Mesothelial cell of epicardium (in vitro differentiated cells): Measurements from ENCODE around the gene PARD3. TPM values are rescaled to one million over a fixed set of nuclear protein-coding genes. Genes with fewer than 3 reads are reported as not detected.

ENCODE experiments used
- DNase-seq, 2 experiments: peaks; one replicate each; pipeline ENCODE4 v3.0.0; 2021; ENCODE audit warnings: low spot score in 2 of 2; ENCODE audit not compliant: unreplicated experiment in 2 of 2
- H3K27ac Mint-ChIP-seq: 2 replicates; pipeline ENCODE4 v1.8.0; 2021; ENCODE audit warnings: mixed read lengths
- H3K27me3 Mint-ChIP-seq: 2 replicates; pipeline ENCODE4 v1.8.0; 2021; ENCODE audit warnings: low read depth, mixed read lengths
- H3K36me3 Mint-ChIP-seq: 2 replicates; pipeline ENCODE4 v1.8.0; 2021; ENCODE audit warnings: mixed read lengths
- H3K4me1 Mint-ChIP-seq: 2 replicates; pipeline ENCODE4 v1.8.0; 2021; ENCODE audit warnings: mixed read lengths
- H3K4me3 Mint-ChIP-seq: 2 replicates; pipeline ENCODE4 v1.8.0; 2021; ENCODE audit warnings: mild to moderate bottlenecking, moderate library complexity, mixed read lengths
- H3K9me3 Mint-ChIP-seq: 2 replicates; pipeline ENCODE4 v1.8.0; 2021; ENCODE audit warnings: mixed read lengths
- total RNA-seq: library from RNA; stranded (reverse); gene quantifications from 3 replicates; pipeline ENCODE4 v1.2.1, GENCODE V29; 2021
- TF ChIP-seq, protein P1 (sequence below): fragments of 200-600 bp; sonication (generic); IDR thresholded peaks from one replicate; pipeline ENCODE4 v1.5.0; 2021; ENCODE audit warnings: antibody characterized with exemption; ENCODE audit not compliant: unreplicated experiment

Gene PARD3
- total RNA-seq, 1 donor from 2014 or later = 73.2 TPM

DNA sequence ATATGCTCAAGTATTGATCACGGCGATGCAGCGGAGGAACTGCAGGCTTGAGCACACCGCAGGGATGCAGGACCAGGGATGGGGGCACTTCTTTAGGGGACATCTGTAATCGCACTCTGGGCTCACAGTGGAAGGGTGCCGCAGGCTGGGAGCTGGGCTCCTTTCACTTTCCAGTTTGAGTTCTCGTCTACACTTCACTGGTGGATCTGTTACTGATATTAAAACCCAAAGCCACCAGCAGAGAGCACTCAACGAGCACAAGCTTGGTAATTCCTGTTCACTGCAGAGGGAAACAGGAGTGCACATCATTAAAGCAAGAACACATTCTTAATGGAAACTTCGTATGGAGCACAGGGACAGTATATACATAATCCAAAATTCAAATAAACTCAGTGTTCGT is 91.3 kb downstream of the PARD3 start:
- H3K4me3 Mint-ChIP-seq = no peak overlapping the region

DNA sequence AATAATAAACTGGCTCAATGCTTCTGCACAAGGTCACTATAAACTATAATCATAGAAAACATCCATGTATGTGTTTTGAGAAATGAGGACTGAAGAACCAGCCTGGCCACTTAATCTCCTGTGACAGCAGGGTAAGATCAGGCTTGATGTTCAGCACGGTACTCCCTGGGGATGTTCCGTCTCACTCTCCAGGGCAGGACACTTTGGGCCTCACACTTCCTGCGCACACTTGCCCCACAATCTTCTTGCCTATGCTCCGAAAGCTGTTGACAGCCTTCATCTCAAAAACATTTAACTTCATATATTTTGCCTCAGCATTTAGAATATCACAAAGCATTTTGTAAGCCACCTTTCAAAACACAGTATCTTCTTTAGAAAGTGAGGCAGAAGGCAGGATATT is 92.7 kb downstream of the PARD3 start:
- Mint-ChIP-seq H3K27me3 (no peaks in the 10 kb centered on the region), H3K4me3 (no peak overlapping the region), H3K9me3 (no peaks in the 10 kb centered on the region), H3K36me3 (peaks cover 1% of the 10 kb centered on the region), H3K27ac (peak overlapping the region; percentile 3), H3K4me1 (peaks cover 43% of the 10 kb centered on the region)
- TF ChIP-seq, protein P1, sequence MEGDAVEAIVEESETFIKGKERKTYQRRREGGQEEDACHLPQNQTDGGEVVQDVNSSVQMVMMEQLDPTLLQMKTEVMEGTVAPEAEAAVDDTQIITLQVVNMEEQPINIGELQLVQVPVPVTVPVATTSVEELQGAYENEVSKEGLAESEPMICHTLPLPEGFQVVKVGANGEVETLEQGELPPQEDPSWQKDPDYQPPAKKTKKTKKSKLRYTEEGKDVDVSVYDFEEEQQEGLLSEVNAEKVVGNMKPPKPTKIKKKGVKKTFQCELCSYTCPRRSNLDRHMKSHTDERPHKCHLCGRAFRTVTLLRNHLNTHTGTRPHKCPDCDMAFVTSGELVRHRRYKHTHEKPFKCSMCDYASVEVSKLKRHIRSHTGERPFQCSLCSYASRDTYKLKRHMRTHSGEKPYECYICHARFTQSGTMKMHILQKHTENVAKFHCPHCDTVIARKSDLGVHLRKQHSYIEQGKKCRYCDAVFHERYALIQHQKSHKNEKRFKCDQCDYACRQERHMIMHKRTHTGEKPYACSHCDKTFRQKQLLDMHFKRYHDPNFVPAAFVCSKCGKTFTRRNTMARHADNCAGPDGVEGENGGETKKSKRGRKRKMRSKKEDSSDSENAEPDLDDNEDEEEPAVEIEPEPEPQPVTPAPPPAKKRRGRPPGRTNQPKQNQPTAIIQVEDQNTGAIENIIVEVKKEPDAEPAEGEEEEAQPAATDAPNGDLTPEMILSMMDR = no peak
- no peak for DNase-seq

More for the DNA sequence above, 91.3 kb downstream of the PARD3 start:
- no peak overlapping the region for H3K27ac Mint-ChIP-seq
- no peaks in the 10 kb centered on the region for H3K36me3 Mint-ChIP-seq
- peaks cover 54% of the 10 kb centered on the region for H3K4me1 Mint-ChIP-seq
- H3K9me3 Mint-ChIP-seq = no peaks in the 10 kb centered on the region
- no peak for DNase-seq
- no peaks in the 10 kb centered on the region for H3K27me3 Mint-ChIP-seq
- TF ChIP-seq, protein P1 = no peak

DNA sequence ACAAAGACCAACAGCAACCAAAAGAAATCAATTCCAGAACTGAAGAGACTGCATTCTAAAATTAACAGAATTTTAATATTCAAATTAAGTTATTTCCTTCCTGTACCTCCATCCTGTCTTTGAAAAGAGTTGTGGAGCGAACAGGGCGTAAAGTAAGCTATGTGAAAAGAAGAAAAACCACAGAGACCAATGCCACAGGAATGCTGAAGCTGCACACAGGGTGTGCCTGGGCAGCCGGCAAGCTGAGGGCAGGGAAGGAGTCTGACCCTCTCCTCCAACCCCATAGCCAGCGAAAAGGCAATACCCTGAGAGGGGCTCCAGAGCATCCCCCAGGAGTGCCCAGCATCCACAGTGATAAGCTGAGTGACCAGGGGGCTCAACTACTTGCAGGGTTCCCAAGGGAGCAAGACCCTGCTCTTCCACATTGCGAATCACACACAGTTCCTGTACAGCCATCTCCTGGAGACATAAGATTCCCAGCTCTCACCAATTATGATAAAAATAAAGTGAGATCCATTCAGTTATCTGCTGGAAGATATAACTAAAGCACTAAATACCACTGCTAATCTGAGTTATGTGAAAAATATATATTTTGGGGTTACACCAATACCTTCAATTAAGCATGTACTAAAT is 93.8 kb downstream of the PARD3 start:
- peaks cover 33% of the 10 kb centered on the region for H3K4me1 Mint-ChIP-seq
- H3K36me3 Mint-ChIP-seq = peaks cover 1% of the 10 kb centered on the region
- no peak overlapping the region for H3K4me3 Mint-ChIP-seq
- DNase-seq = no peak
- H3K27ac Mint-ChIP-seq = peak overlapping the region; percentile 36
- H3K9me3 Mint-ChIP-seq = no peaks in the 10 kb centered on the region
- TF ChIP-seq, protein P1 = no peak
- H3K27me3 Mint-ChIP-seq = no peaks in the 10 kb centered on the region

DNA sequence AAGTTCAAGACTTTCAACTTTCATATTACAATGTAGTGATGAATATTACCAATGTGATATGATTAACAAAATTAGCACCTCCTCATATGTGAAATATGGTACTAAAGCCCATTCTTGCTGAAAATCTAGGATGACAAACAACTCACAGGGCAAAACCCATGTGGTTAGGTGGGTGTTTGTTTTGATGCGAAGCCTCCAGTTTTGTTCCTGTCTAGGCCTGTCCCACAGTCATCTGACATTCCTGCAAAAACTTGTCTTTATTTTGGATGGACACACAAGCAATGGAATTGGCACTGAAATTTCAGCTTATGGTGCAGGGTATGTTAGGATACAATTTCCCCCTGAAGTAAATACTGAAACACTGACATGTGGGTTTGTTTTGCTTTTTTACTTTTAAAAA is 95.3 kb downstream of the PARD3 start:
- no peak for DNase-seq
- TF ChIP-seq, protein P1 = no peak
- H3K27me3 Mint-ChIP-seq = no peaks in the 10 kb centered on the region
- H3K4me3 Mint-ChIP-seq = no peak overlapping the region
- H3K4me1 Mint-ChIP-seq = peaks cover 42% of the 10 kb centered on the region
- H3K36me3 Mint-ChIP-seq = peaks cover 1% of the 10 kb centered on the region
- no peaks in the 10 kb centered on the region for H3K9me3 Mint-ChIP-seq
- peak overlapping the region; percentile 0 for H3K27ac Mint-ChIP-seq

DNA sequence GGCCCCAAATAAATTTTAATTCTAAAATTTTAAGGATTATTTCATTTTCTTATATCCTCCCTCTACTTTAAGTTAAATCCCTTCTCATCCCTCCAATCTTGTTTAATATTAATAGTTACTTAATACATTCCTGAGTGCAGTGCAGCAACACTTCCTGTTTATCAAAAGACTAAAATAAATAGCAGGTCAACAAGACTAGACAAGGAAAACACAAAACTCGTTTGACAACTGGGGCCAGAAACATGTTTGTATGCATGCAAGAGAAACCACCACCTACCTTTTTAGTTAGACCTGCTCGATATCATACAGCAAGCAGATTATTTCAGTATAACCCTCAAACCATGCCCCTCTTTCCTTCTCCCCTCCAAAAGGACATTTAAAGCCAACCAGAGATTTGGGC is 95.8 kb downstream of the PARD3 start:
- Mint-ChIP-seq H3K36me3 (peaks cover 1% of the 10 kb centered on the region), H3K4me3 (no peak overlapping the region), H3K4me1 (peaks cover 42% of the 10 kb centered on the region), H3K27me3 (no peaks in the 10 kb centered on the region), H3K27ac (peak overlapping the region; percentile 0), H3K9me3 (no peaks in the 10 kb centered on the region)
- TF ChIP-seq, protein P1 = no peak
- no peak for DNase-seq
